NCI-H146 (cell line): ENCODE data around the gene ELK4.

Source experiments
- DNase-seq: peaks from one replicate; lab custom pipeline; 2025; lab: John Stamatoyannopoulos, UW

The ELK4 gene

GRCh38 chr1:205630241-205630640 lies 1.6 kb downstream of the ELK4 start:
- DNase-seq: no peak

- DNase-seq: no peak
These were observed 2.1 kb downstream of the ELK4 start for GRCh38 chr1:205629751-205630150.

GRCh38 chr1:205627956-205628355 lies 3.9 kb downstream of the ELK4 start:
- no peak for DNase-seq

GRCh38 chr1:205626216-205626615 lies 5.6 kb downstream of the ELK4 start:
- DNase-seq: no peak

GRCh38 chr1:205623646-205624045 lies 8.2 kb downstream of the ELK4 start:
- DNase-seq: no peak

- DNase-seq: no peak
These were observed 11.5 kb downstream of the ELK4 start for GRCh38 chr1:205620269-205620668.

GRCh38 chr1:205619376-205619775 lies 12.4 kb downstream of the ELK4 start:
- no peak for DNase-seq

- no peak for DNase-seq
These were observed 15.1 kb downstream of the ELK4 start for GRCh38 chr1:205616563-205617293.

GRCh38 chr1:205615789-205616188 lies 16.0 kb downstream of the ELK4 start:
- DNase-seq: no peak

GRCh38 chr1:205613854-205614412 lies 17.9 kb downstream of the ELK4 start:
- no peak for DNase-seq

GRCh38 chr1:205612556-205612955 lies 19.3 kb downstream of the ELK4 start:
- DNase-seq: no peak

GRCh38 chr1:205612104-205612503 lies 19.7 kb downstream of the ELK4 start:
- no peak for DNase-seq

GRCh38 chr1:205610901-205611466 lies 20.8 kb downstream of the ELK4 start:
- DNase-seq: no peak

- no peak for DNase-seq
These were observed 21.8 kb downstream of the ELK4 start for GRCh38 chr1:205610036-205610435.

GRCh38 chr1:205604825-205605505 lies 26.8 kb downstream of the ELK4 start:
- DNase-seq: no peak

- no peak for DNase-seq
These were observed 27.8 kb downstream of the ELK4 start for GRCh38 chr1:205604059-205604458.

- DNase-seq: no peak
These were observed 30.6 kb downstream of the ELK4 start for GRCh38 chr1:205601205-205601604.

- no peak for DNase-seq
These were observed 31.7 kb downstream of the ELK4 start for GRCh38 chr1:205600085-205600484.

- no peak for DNase-seq
These were observed 32.2 kb downstream of the ELK4 start for GRCh38 chr1:205599669-205600042.

- DNase-seq: no peak
These were observed 32.8 kb downstream of the ELK4 start for GRCh38 chr1:205598841-205599668.

- no peak for DNase-seq
These were observed 34.0 kb downstream of the ELK4 start for GRCh38 chr1:205597691-205598314.

- no peak for DNase-seq
These were observed 34.9 kb downstream of the ELK4 start for GRCh38 chr1:205596876-205597275.
